Activated naive CD4-positive, alpha-beta T cell treated with anti-CD3 and anti-CD28 coated beads for 36 hours (primary cell): ENCODE data around the gene CDHR1. TPM values are rescaled to one million over a fixed set of nuclear protein-coding genes. Genes with fewer than 3 reads are reported as not detected.

Experiments used
- CTCF ChIA-PET: fragments of 350-600 bp; sonication (Branson Sonifier 250); formaldehyde crosslinking; loops from one replicate; lab custom pipeline; 2021; ENCODE audit warnings: antibody characterized with exemption; lab: Charles Lee
- DNase-seq: peaks from one replicate; pipeline ENCODE4 v3.0.0-alpha.2; 2020
- H3K27ac Mint-ChIP-seq: one replicate; pipeline ENCODE4 v1.8.0; 2021; ENCODE audit warnings: mild to moderate bottlenecking, mixed read lengths
- H3K27me3 Mint-ChIP-seq: one replicate; pipeline ENCODE4 v1.8.0; 2021; ENCODE audit warnings: low read depth, mixed read lengths
- H3K36me3 Mint-ChIP-seq: one replicate; pipeline ENCODE4 v1.8.0; 2021; ENCODE audit warnings: low read depth, mixed read lengths
- H3K4me1 Mint-ChIP-seq: one replicate; pipeline ENCODE4 v1.8.0; 2021; ENCODE audit warnings: low read depth, mixed read lengths
- H3K4me3 Mint-ChIP-seq: one replicate; pipeline ENCODE4 v1.8.0; 2021; ENCODE audit warnings: mild to moderate bottlenecking, moderate library complexity, mixed read lengths
- H3K9me3 Mint-ChIP-seq: one replicate; pipeline ENCODE4 v1.8.0; 2021; ENCODE audit warnings: mixed read lengths
- intact Hi-C: fragments of 100-400 bp; cut with micrococcal nuclease; formaldehyde crosslinking; loops from one replicate; pipeline ENCODE4 v1.15.1; 2023
- total RNA-seq, 2 experiments: library from RNA; stranded (reverse); gene quantifications; one replicate each; pipeline ENCODE4 v1.2.3, GENCODE V29; 2021

CDHR1 gene
- total RNA-seq, 2 experiments from 2014 or later = 0.37 to 1.4 TPM

GRCh38 chr10:84217746-84218145 lies 23.4 kb downstream of the CDHR1 start:
- DNase-seq = no peak
- peaks cover 6% of the 10 kb centered on the region for H3K9me3 Mint-ChIP-seq
- no peaks in the 10 kb centered on the region for H3K36me3 Mint-ChIP-seq
- no peak overlapping the region for H3K4me3 Mint-ChIP-seq
- H3K27me3 Mint-ChIP-seq = peaks cover 5% of the 10 kb centered on the region
- no peaks in the 10 kb centered on the region for H3K4me1 Mint-ChIP-seq
- intact Hi-C loops = no loop called here
- CTCF ChIA-PET = interaction anchor here (1.0 to 1.5 kb wide), 4 partner anchors 9 to 70 kb away, joined by 3 to 4 read pairs (median 3); no protein-coding TSS in a partner anchor
- H3K27ac Mint-ChIP-seq = no peak overlapping the region

- Mint-ChIP-seq H3K36me3 (no peaks in the 10 kb centered on the region), H3K9me3 (peaks cover 6% of the 10 kb centered on the region), H3K27me3 (peaks cover 7% of the 10 kb centered on the region), H3K27ac (no peak overlapping the region), H3K4me3 (no peak overlapping the region), H3K4me1 (no peaks in the 10 kb centered on the region)
- CTCF ChIA-PET = interaction anchor here (0.5 to 1.1 kb wide), 2 partner anchors 11 to 131 kb away, joined by 3 read pairs; no protein-coding TSS in a partner anchor
- intact Hi-C loops = no loop called here
- no peak for DNase-seq
Measured at GRCh38 chr10:84221916-84222315, 27.6 kb downstream of the CDHR1 start.

DNA sequence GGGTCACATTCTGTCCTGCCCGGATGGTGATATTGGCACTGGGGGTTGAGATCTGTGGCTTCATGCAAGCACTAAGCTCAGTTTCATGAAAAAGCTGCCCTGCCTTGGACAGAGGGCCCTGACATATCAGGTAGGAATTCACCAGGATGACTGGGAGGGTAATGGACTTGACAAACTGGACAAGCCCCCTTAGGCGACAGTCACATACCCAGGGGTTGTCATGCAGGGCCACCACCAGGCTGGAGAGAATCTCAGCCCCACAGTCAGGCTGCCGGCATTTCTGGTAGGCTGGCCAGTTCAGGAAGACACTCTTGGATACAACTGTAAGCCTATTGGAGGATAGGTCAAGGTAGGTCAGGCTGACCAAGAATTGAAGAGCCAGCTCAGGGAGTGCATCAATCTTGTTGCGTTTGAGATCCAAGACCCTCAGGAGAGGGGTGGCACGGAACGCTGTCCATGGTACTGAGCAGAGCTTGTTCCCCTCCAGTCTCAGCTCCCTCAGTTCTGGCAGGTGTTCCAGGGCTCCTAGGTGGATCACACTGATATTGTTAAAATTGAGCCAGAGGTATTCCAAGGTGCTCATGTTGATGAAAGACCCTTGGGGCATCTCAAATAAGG lies 30.2 kb downstream of the CDHR1 start:
- H3K27ac Mint-ChIP-seq = no peak overlapping the region
- H3K4me1 Mint-ChIP-seq = no peaks in the 10 kb centered on the region
- no peak overlapping the region for H3K4me3 Mint-ChIP-seq
- no peaks in the 10 kb centered on the region for H3K36me3 Mint-ChIP-seq
- H3K27me3 Mint-ChIP-seq = peaks cover 18% of the 10 kb centered on the region
- intact Hi-C loops = no loop called here
- DNase-seq = no peak
- CTCF ChIA-PET = no interaction called here
- H3K9me3 Mint-ChIP-seq = peaks cover 2% of the 10 kb centered on the region

DNA sequence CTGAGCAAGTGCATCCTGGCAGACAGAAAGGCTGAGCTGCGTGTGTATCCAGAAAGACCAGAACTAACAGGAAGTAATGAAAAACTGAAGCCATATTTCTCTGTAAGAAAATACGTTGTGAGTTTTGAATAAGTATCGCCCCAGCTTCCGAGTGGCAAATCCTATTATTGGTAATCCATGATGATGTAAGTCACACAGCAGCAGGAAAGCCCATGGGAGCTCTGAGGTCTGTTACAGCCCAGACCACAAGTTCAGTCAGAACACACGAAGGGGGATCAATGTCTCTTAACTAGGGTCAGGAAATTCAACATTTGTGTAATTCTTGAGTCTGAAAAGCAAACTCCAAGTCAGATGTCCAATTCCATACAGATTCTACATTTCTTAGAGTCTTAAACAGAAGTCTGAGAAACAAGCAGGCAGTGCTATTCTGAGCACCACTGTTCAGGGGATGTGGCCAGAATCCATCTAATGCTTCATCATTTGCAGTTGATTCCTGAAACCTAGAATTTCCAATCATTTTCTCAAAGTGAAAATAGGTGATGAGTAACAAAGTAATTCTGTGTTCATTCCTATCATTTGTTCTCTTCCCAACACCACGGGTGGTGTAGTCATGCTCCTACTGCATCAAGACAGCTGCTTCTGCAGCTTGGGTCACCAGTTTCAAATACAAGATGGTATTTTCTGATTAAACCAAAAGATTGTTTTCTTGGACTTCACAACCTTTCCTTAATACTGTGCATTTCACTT lies 31.3 kb downstream of the CDHR1 start, which contains the start of gene LRIT2:
LRIT2 (minus strand) TSS at position 118 of the 747 bp plus-strand sequence; CDS start at position 94, 24 bp downstream.
- Mint-ChIP-seq H3K4me3 (no peak within 1 kb of the TSS), H3K27me3 (peaks cover 17% of the 10 kb centered on the region), H3K27ac (no peak within 1 kb of the TSS), H3K9me3 (no peaks in the 10 kb centered on the region), H3K36me3 (no peaks in the 10 kb centered on the region), H3K4me1 (no peaks in the 10 kb centered on the region)
- intact Hi-C loops = no loop called here
- CTCF ChIA-PET = interaction anchor here (1.4 kb wide), 1 partner anchor 10 kb away, joined by 4 read pairs; no protein-coding TSS in a partner anchor
- no peak for DNase-seq

- Mint-ChIP-seq H3K4me1 (no peaks in the 10 kb centered on the region), H3K27me3 (peaks cover 16% of the 10 kb centered on the region), H3K9me3 (no peaks in the 10 kb centered on the region), H3K36me3 (no peaks in the 10 kb centered on the region), H3K4me3 (no peak overlapping the region), H3K27ac (no peak overlapping the region)
- intact Hi-C loops = no loop called here
- no peak for DNase-seq
- CTCF ChIA-PET = interaction anchor here (0.6 to 1.4 kb wide), 2 partner anchors 11 to 292 kb away, joined by 3 to 4 read pairs; no protein-coding TSS in a partner anchor
Measured at GRCh38 chr10:84226616-84227015, 32.3 kb downstream of the CDHR1 start.

DNA sequence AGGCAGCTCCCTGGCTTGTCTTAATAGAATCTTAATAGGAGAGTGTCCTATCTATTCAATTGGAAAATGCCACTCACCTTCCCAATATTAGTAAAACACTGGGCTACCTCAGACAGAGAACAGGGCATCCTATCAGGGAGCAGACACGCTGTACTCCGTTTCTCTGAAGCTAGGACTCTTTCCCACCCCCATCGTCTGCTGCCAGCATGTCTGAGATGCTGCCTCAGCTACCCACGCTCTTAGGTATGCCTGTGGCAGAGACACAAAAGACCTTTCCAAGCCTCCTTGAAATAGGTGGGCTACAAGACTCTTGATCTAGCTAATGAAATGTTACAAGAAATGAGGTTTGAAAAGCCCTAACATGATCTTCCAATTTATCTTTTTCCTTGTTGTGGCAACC lies 33.5 kb downstream of the CDHR1 start:
- Mint-ChIP-seq H3K27ac (no peak overlapping the region), H3K9me3 (no peaks in the 10 kb centered on the region), H3K4me3 (no peak overlapping the region), H3K27me3 (peaks cover 13% of the 10 kb centered on the region), H3K4me1 (no peaks in the 10 kb centered on the region), H3K36me3 (no peaks in the 10 kb centered on the region)
- no peak for DNase-seq
- intact Hi-C loops = no loop called here
- CTCF ChIA-PET = interaction anchor here (0.9 kb wide), 1 partner anchor 9 kb away, joined by 5 read pairs; no protein-coding TSS in a partner anchor

DNA sequence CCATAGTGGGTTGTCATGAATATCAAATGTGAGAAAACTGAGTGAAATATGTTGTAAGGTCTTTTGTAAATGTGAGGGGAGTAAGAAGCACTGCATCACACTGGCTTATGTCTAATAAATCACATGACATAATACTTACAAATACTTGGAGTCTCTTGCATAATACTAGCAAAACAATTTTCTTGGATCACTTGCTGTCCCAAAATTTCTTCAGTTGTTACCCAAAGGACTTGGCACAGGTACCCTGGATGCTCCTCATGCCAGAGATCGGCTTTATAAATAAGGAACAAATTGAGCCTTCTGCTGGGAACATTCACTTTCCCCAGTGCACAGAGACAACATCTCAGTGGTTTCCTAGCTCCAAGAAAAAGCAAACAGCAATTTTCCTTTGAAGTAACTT lies 36.0 kb downstream of the CDHR1 start:
- no peaks in the 10 kb centered on the region for H3K36me3 Mint-ChIP-seq
- CTCF ChIA-PET = no interaction called here
- intact Hi-C loops = no loop called here
- H3K27ac Mint-ChIP-seq = no peak overlapping the region
- no peaks in the 10 kb centered on the region for H3K4me1 Mint-ChIP-seq
- H3K27me3 Mint-ChIP-seq = peaks cover 16% of the 10 kb centered on the region
- no peak overlapping the region for H3K4me3 Mint-ChIP-seq
- no peaks in the 10 kb centered on the region for H3K9me3 Mint-ChIP-seq
- no peak for DNase-seq

DNA sequence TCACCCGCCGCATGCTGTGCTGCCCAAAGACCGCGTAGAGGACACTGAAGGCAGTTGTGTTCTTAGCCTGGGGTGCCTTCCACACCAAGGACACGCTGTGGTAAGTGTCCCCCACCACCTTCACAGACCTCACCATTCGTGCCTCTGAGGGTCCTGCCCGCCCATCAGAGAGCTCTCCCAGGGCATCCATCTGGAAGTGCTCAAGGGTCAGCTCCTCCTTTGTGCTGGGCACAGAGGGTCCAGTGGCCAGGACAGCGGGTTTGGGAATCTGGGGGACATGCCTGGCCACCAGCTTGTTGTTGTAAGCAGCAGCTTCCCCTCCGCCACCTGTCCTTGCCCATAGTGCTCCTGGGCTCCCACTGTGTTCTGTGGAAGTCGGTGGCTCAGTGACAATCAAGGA lies 38.0 kb downstream of the CDHR1 start:
- H3K27ac Mint-ChIP-seq = no peak overlapping the region
- DNase-seq = no peak
- H3K27me3 Mint-ChIP-seq = peaks cover 17% of the 10 kb centered on the region
- CTCF ChIA-PET = interaction anchor here (1.2 kb wide), 1 partner anchor 34 kb away, joined by 5 read pairs; no protein-coding TSS in a partner anchor
- H3K9me3 Mint-ChIP-seq = no peaks in the 10 kb centered on the region
- H3K4me3 Mint-ChIP-seq = no peak overlapping the region
- no peaks in the 10 kb centered on the region for H3K36me3 Mint-ChIP-seq
- intact Hi-C loops = no loop called here
- no peaks in the 10 kb centered on the region for H3K4me1 Mint-ChIP-seq

GRCh38 chr10:84233940-84234339 lies 39.6 kb downstream of the CDHR1 start:
- no peaks in the 10 kb centered on the region for H3K9me3 Mint-ChIP-seq
- intact Hi-C loops = no loop called here
- no peak overlapping the region for H3K27ac Mint-ChIP-seq
- peaks cover 14% of the 10 kb centered on the region for H3K27me3 Mint-ChIP-seq
- H3K4me3 Mint-ChIP-seq = no peak overlapping the region
- no peaks in the 10 kb centered on the region for H3K36me3 Mint-ChIP-seq
- H3K4me1 Mint-ChIP-seq = no peaks in the 10 kb centered on the region
- no peak for DNase-seq
- CTCF ChIA-PET = interaction anchor here (0.5 to 1.0 kb wide), 3 partner anchors 16 to 159 kb away, joined by 3 read pairs; no protein-coding TSS in a partner anchor

- Mint-ChIP-seq H3K36me3 (no peaks in the 10 kb centered on the region), H3K9me3 (no peaks in the 10 kb centered on the region), H3K4me1 (no peaks in the 10 kb centered on the region), H3K27me3 (peaks cover 9% of the 10 kb centered on the region), H3K27ac (no peak overlapping the region), H3K4me3 (no peak overlapping the region)
- DNase-seq = no peak
- CTCF ChIA-PET = no interaction called here
- intact Hi-C loops = no loop called here
Measured at GRCh38 chr10:84234479-84234878, 40.1 kb downstream of the CDHR1 start.

- H3K4me1 Mint-ChIP-seq = no peaks in the 10 kb centered on the region
- peaks cover 9% of the 10 kb centered on the region for H3K27me3 Mint-ChIP-seq
- CTCF ChIA-PET = no interaction called here
- H3K4me3 Mint-ChIP-seq = no peak overlapping the region
- H3K9me3 Mint-ChIP-seq = no peaks in the 10 kb centered on the region
- intact Hi-C loops = no loop called here
- H3K36me3 Mint-ChIP-seq = no peaks in the 10 kb centered on the region
- no peak overlapping the region for H3K27ac Mint-ChIP-seq
- DNase-seq = no peak
Measured at GRCh38 chr10:84235096-84235495, 40.8 kb downstream of the CDHR1 start.

DNA sequence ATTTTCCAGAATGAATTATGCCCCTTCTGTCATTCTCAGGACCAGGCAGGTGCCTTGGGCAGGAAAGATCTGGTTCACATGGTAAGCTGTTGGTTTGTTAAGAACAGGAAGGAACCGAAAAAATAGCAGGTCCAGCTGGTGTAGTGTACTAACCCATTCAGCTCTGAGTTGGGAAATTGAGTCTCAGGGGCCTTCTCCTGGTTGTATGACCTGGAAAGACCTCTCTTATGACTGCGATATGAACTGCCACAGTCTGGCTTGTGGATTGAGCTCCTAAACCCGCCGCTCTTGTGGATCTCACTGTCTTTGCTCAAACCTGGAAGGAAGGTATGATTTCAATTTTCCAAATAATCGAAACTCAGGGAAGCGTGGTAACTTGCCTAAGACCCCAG lies 42.5 kb downstream of the CDHR1 start:
- Mint-ChIP-seq H3K9me3 (no peaks in the 10 kb centered on the region), H3K36me3 (no peaks in the 10 kb centered on the region), H3K27me3 (peaks cover 9% of the 10 kb centered on the region), H3K4me1 (no peaks in the 10 kb centered on the region), H3K4me3 (no peak overlapping the region), H3K27ac (no peak overlapping the region)
- CTCF ChIA-PET = interaction anchor here (0.7 to 1.4 kb wide), 3 partner anchors 9 to 20 kb away, joined by 3 to 5 read pairs (median 3); no protein-coding TSS in a partner anchor
- intact Hi-C loops = no loop called here
- no peak for DNase-seq
